ENCODE results near the gene SMIM21.

SMIM21 gene

DNA sequence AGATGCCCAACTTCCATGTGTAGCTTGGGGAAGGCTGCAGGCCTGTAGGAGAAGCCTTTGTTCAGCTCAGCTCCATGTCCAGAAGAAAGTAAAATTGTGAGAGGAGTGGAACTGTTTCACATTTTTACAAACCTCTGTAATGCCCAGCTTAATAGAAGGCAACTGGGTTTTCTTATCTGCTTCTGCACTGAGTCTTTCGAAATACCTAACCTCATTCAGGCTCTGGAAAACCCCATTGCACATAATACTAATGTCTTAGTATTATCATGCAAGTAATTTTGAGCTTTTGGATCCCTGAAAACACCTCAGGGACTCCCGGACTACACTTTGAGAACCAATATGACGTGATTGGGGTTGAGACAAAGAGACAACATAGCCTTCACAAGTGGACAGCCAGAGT is 5.8 kb downstream of the SMIM21 start:
- DNase-seq: no peak

DNA sequence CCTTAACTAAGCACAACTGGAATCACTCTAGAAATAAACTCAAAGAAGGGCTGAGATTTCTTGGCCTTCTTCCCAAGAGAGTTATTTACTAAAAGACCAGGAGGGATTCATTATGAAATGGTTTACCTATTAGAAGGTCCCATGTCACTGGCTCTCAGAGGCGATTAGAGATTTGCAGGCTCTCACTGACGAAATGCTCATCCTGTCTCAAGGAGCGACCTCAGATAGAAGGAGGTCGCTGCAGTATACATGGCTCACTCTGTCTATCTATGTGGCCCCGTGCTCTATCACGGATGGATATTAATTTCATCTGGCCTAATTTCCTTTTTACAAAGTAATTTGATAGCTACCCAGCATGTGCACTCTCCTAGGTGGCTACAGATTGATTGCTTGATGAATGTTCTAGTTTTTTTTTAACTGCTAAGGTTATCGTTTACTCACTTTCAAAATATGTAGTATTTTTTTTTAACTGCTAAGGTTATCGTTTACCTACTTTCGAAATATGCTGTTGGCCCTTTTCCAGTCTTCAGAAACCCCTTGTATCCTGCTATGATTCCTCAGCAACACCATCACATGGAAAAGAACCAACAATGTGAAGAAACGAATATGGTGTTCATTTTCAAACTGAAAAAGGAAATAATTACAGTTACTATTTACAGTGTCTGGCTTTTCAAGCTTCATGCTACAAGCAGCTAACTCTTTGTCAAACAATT is 9.1 kb downstream of the SMIM21 start:
- DNase-seq: no peak

DNA sequence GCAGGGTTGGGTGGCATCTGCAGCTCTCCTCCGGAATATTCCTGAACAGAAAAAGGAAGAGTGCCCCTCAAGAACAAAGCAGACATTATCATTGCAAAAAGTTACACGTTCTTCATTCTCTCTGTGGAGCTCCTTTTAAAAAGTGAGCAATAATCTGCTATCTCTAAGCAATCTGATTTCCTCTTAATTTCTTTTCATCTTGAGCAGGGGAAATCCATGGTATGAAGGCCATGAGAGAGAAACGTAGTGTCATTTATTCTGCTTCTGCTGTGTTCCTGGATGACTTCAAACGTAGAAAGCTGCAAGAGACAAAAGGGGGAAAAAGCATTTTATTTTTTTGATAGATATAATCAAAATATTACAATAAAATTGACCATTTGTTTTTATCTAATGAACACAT is 16.9 kb downstream of the SMIM21 start:
- no peak for DNase-seq

DNA sequence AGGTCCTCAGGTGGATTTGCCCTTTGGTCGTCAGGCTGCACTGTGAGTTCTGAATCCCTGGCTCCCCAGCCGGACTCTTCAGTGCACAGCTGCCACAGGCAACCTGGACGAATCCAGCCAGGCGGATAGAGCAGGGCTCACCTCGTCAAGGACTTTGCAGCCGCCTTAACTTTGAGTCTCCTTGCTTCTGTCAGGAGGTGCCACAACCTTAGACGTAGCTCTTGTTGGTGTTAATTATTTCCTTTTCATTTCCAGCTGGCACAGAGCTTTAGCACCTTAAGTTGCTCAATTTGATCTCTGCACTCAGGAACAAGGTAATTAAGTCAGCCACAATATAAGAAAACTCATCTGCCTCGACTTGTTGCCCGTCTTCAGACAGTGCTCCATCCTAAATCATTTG is 17.7 kb downstream of the SMIM21 start:
- DNase-seq: no peak

DNA sequence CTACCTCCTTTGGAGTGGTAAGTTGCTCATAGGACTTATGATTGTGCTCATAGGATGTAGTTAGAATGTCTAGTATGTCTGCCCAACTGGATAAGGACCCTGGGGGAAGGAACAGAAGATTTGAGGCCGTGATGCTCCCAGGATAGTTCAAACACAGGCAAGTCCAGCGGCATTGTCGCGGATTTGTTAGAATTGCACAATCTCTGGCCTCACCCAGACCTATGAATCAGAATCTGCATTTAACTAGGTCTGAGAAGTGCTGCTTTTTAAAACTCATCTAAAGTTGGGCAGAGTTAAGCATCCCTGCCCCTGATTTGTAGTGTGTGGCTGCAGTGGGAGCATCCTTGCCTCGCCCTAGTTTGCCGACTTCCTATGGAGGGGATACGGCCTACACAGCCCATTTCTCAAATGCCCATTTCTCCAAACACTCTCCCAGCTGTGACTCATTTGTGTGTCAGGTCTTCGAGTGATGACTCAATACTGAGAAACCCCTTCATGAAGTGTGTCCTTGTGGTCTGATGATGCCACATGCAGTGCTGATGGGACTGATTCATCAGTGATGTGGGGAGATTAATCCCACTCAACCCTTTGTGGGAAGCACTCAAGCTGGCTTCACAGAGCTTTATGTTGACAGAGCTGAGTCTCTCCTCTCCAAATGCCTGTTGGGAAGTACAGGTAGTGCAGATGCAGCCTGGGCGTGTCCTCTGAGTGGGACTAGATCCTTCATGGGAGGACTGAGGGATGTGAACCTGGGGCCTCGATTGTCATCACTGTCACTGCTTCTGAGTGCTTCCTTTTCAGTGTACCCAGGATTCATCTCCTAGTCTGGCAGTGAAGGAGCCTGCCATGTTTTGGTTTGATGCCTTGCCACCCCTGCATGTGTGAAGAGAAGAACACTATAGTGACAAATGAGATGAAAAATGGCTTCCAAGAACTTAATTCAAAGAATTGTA is 18.7 kb downstream of the SMIM21 start:
- no peak for DNase-seq

DNA sequence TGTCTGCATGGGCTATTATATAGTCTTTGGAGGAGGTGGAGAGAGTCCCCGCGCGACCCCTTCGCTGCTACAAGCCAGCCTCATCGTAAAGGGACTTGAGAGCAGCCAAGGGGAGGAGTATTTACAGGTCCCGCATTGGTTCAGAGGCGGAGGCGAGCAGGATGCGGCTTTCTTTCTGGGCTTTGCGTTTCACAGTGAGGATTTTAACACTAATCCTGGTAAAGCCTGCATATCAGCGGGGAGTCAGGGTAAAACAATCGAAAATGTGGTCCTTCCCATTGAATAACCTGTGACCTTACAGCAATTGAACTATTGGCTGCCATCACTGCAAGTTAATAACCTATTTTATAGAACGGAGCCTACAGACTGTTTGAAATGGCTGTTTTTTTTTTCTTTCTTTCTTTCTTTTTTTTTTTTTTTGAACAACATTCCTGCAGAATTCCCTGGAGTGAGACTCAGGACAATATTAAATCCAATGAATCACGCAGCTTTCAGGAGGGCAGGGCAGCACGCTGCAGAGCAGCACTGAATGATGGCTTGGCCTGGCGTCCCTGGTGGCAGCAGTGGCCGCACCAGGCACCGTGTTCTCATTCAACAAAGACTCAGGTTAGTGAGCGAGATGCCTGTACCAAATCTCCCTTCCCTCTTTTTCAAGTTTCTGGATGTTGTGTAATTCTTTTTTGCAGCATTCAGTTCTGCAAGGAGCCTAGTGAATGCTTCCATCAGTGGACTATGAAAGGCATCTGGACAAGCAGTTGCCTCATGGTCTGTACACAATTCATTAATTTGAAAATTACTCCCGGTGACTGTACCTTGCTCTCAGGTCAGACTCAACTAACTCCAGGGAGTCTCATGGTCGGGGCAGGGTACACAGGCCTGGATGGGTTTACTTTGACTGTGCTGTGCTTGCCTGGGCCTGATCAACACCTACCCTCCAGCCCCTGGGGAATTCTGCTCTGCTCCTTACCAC is 19.8 kb downstream of the SMIM21 start:
- DNase-seq: no peak

DNA sequence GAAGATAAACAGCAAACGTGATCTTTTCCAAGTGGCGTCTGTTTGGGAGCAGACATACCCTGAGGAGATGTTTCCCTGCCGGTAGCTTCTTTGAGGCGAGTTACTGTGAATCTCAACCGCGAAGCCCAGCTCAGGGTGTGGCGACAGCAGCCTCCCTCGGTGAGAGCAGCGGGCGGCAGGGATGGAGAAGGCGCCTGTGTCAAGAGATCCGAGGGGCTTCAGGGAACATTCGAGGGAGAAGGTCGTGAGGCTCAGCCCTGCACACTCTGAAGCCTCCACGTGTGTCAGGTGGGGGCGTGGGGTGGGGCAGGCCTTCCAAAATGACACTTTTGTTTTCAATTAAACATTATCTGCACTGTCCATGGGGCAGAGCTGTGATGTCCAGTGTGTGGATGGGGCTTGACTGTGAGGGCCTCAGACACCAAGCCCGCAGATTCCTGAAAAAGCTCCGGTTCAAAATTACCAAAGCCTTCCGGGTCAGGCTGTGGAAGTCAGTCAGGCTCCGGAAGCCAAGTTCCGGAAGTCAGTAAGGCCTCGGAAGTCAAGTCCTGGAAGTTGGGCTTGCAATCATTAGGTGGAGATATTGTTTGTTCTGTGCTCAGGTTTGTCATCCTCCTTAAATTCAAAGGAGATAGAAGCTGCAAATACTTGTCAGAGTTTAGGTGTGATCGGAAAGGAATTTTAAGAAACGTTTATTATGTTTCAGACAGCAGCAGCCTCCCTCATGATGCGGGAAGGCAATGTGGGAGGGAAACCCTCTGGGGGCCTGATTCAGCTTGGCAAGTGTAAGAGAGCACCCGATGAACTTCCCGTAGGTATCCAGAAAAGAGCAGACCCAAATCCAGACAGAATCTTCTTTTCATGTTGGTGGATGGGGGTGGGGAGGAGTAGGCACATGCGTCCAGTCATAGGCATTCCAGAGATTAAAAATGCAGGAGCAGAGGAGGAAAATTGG is 20.7 kb downstream of the SMIM21 start:
- DNase-seq: no peak

DNA sequence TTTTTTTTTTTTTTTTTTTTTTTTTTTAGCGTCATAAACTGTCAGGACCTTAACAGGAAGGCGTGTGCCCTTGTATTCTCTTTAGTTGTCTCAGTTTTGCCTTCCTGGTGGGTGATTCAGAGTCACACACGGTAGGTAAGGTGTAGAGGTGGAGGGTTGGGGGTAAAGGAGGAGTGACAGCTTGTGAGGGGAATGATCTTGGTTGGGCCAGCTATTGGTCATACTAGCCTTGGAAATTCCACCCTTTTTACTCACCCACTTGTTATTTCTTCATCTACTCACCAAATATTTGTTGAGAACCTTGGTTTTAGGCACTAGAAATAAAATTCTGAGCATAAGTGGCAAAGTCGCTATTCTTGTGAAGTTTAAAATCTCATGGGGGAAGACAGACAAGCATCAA is 22.2 kb downstream of the SMIM21 start:
- no peak for DNase-seq

DNA sequence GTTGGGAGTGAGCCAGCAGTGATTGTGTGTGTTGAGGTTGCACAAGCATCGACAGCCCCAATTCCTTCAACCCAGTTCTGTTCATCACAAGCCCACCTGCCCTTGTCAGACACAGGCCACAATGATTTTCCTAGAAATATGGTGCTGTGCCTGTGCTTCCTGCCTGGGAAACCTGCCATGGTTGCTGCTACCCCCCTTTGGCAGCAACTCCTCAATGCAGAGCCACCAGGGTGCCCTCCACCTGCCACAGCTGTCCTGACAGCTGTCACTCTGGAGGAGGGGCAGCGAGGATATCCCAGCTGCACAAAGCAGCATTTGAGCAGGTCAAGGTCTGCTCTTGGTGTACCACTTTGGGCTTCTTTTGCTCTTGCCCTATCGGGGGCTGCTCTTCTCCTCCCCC is 27.1 kb downstream of the SMIM21 start:
- DNase-seq: no peak

DNA sequence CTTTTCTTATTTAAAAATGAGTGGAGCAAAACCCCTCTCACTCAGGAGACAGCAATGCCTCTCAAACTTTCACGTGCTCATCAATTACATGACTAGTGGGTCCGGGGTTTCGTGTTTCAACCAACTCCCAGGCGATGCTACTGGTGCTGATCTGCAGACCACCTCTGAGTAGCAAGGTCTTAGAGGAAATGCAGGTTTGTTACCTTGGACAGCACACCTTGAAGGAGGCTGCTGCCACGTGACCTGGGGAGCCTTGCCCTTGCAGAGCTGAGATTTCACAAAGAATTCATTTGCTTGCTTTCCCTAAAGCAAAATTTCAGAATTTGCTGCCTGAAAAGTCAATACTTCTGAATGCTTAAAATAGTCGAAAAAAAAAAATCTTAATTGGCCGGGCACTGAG is 32.4 kb downstream of the SMIM21 start:
- DNase-seq: no peak

DNA sequence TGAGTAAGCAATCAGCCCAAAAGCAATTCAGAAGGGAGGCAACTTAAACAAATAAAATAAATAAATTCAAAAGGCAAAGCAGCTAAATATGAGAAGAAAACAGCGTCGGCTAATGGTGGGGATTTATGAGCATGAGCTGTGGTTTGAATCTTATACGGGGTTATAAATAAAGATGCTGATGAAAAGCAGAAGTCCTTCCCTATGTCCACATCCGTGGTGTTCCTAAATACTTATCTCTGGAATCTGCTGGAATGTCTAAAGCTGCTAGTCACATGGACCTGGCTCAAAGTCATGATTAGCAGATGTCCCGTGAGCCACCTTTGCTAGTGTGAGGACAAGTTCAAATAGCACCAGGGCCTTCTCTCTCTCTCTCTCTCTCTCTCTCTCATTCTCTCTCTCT is 33.8 kb downstream of the SMIM21 start:
- no peak for DNase-seq

DNA sequence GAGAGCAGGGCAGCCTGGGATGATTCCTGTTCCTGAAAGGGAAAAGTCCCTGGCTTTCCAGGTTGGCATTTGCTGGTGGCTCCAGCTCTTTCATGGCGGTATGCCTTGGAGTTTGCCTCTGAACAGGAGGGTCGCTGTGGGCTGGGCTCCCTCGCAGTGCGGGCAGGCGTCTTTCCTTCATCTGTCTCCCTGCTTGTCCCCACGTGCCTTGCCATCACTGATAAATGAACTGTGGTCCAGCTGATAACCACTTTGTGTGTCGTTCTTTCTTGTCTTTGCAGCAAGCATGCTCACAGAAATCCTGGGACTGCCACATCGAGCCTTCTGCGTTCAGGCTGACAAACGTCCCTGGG is 35.3 kb downstream of the SMIM21 start:
- no peak for DNase-seq

DNA sequence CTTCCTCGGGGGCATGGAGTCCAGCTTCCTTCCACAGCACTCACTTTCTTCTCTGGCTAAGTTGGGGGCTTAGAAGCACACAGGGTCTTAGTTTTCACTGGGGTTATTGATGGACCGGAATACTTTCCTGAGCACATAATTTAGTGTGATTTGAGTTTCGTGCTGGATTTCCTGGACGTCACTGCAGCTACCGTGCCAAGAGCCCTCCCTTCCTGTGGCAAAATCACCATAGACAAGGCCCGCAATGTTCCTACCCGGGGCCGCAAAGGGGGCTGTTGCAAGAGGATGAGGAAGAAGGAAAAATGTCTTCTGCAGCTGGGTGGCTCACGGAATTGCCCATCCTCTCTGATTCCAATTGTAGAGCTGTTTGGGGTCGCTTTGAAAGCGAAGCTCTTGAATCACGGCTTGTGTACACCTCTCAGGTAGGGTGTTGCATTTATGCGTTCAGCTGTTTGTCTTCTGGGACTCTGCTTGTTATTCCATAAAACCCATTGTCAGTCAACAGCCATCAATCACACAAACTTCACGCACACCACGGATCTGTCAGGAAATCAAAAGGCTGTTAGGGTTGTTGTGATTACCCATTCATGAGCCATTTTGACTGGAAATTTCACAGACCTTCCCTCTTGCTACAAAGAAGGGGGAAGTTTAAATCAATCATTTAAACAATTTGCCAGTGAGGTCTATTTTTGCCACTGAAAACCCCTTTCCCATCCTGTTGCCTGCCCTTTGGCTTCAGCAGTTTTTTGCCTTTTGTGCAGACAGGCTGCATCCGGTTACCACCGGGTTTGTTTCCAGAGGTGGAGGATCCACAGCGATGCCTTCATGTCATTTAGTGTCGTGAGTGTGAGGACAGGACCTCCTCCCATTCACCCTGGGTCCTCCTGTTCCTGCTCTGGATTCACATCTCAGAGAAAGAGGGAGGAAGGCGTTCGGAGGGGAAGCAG is 36.0 kb downstream of the SMIM21 start:
- DNase-seq: no peak

DNA sequence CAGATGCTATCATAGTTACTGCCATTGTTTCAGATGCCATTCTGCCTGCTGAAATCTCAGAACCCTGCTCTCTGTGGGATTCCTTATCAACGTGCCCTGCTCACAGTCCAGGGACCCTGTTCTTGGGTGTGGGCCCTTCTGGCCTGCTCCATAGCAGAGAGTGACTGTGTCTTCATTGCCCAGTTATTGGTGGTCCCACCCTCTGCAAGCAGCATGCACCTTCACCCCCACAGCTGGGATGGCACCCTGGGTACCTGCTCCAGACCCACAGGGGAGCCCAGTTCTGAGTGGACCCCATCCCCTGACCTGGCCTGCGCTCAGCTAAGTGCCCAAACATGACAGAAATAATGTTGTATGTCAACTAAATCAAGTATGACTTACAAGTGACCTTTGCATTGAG is 36.6 kb downstream of the SMIM21 start:
- DNase-seq: no peak

DNA sequence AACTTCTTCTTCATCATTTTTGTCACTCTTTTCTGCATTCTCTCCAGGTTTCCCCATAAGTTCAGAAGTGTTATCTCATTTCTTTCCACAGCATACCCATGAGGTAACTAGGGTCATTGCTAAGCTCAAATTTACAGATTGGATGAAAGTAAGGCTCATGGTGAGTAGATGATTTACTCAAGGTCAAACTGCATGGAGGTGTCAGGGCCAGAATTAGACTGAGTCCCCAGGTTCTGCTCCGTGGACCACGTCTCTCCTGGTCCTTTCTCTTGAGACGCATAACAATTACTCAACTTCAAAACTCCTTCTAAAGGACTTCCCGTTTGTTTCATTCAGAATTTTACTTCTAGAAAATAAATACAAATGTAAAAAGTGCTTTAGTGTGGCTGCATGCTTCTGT is 43.4 kb downstream of the SMIM21 start:
- DNase-seq: no peak

DNA sequence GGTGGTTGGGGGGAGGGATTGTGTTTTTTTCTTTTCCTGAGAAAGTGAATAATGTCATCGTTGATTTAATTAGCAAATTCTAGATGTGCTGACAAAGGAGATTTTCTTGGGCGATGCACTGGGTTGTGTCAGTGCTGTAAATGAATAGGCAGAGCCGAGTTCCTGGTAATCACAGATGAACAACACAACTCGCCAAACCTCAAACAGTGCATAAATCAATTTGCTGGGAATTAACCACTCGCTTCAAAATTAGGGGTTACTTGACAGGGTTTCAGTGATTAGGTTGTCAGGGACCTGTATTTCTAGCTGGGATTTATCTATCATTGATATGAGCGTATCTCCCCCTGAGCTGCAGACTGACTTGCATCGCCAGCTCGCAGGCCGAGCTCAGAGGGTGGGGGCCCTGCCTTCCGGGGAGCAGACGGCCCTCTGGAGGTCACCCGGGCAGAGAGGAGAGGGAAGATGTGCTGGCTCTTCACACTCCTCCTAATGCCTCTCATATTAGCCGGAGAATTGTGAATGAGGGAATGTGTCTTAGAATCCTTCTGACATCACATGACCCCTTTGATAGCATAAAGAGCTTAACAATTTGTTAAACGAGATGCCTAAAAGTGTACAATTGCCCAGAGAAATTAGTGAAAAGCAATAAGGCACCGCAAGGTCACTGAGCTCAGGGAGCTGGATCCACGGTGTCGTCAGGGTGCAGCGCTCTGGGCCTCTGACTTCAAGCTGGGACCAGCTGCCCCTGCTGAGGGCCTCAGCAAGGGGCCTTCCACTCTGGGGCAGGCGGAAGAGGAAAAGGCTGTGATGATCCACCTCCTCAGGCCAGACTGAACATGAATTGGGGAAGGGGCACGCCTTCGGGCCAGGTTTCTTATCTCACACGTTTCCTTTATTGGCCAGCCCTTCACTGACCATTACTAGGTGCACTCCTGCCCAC is 48.9 kb downstream of the SMIM21 start:
- no peak for DNase-seq

DNA sequence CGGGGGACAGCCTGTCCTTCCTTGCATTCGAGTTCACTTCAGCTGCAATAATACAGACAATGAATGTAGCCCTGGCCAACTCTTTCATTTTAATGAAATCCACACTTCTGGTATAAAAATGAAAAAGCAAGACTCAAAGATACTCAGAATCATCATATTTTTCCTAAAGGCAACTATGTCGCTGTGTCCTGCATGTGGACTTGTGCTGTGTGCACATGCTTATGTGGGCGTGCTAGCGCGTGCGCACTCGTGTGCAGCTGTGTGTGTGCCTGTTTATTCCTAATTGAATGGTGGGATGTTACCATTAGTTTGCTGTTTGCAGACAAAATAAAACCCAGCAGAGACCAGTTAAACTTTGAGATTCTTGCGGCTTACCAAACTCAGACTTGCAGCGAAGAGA is 49.6 kb downstream of the SMIM21 start:
- no peak for DNase-seq

DNA sequence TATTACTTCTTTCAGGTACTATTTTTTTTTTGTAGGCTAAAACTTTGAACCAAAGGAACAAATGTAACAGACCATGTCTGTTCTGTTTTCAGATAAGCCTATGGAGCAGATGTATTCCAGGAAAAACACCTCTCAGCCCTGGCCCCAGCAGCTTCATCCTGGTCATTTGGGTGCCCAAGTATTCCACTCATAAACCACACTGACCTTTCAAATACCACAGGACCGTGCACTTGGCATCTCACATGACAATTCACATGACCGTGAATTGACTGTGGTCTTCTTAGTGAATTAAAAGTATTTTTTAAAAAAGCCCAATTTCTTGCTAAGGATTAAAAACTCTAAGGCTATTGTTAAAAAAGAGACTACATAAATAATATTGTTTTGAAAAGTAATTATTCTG is 50.2 kb downstream of the SMIM21 start:
- no peak for DNase-seq

DNA sequence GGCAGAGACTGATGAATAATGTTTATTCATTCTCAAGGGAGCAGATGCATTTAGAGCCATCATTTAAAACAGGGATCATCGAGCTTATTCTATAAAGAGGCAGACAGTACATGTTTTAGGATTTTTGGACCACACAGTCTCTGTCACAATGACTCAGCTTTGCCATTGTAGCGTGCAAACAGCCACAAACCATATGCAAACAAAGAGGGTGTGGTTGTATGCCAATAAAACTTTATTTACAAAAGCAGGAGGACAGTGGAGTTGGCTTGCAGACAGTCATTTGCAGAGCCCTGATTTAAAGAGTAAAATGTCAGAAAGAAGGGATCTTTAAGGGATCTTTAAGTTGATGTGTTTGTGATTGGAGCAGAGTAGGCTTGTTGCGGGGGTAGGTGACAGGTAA is 51.5 kb downstream of the SMIM21 start:
- no peak for DNase-seq

DNA sequence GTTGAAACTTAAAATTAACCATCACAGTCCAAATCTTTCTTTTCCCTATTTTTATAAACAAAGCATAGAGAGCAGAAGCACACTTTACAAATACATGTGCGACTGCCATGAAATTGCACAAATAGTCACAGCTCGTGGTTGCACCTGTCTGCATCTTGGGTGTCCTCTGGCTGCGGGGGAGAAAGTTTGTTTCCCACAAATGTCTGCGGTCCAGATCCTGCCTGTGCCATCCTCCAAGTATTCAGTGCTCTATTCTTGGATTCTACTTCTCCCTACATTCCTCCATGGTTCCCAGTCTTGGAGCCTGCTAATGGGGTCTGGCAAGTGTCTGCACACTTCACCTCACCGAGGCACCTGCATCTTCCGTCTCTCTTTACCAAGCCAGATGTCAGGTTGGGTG is 52.2 kb downstream of the SMIM21 start:
- DNase-seq: no peak
